Mesendoderm (in vitro differentiated cells): Measurements from ENCODE around the gene AOPEP.

Experiments used
- DNase-seq: peaks from one replicate; pipeline ENCODE4 v3.0.0; 2013
- H2AK5ac ChIP-seq: 2 replicates; pipeline ENCODE4 v1.6.1; 2013; ENCODE audit warnings: low read length, inconsistent platforms
- H2BK120ac ChIP-seq: 2 replicates; pipeline ENCODE4 v1.6.1; 2013; ENCODE audit warnings: low read depth, mild to moderate bottlenecking, low read length, moderate library complexity, mixed read lengths
- H2BK15ac ChIP-seq: replicated peaks from 2 replicates; pipeline ENCODE4 v1.6.1; 2013; ENCODE audit warnings: low read depth, mild to moderate bottlenecking, moderate library complexity
- H2BK5ac ChIP-seq: 2 replicates; pipeline ENCODE4 v1.6.1; 2013; ENCODE audit warnings: low read length, inconsistent platforms
- H3K18ac ChIP-seq: 2 replicates; pipeline ENCODE4 v1.6.1; 2013; ENCODE audit warnings: mild to moderate bottlenecking, low read length, mixed read lengths
- H3K23ac ChIP-seq: one replicate; pipeline ENCODE4 v1.6.1; 2013; ENCODE audit warnings: low read length
- H3K27ac ChIP-seq: 2 replicates; pipeline ENCODE4 v1.5.1; 2013; ENCODE audit warnings: low read depth, mild to moderate bottlenecking, inconsistent platforms, low read length, moderate library complexity
- H3K27me3 ChIP-seq: 2 replicates; pipeline ENCODE4 v1.6.1; 2013; ENCODE audit warnings: low read length, control low read depth, mild to moderate bottlenecking, inconsistent platforms; ENCODE audit not compliant: insufficient read depth, poor library complexity
- H3K36me3 ChIP-seq: 2 replicates; pipeline ENCODE4 v1.6.1; 2013; ENCODE audit warnings: low read length, inconsistent platforms; ENCODE audit not compliant: control insufficient read depth, insufficient read depth
- H3K4ac ChIP-seq: one replicate; pipeline ENCODE4 v1.6.1; 2013; ENCODE audit warnings: low read depth, mild to moderate bottlenecking, low read length, moderate library complexity
- H3K4me1 ChIP-seq: 2 replicates; pipeline ENCODE4 v1.6.1; 2013; ENCODE audit warnings: low read depth, low read length, inconsistent platforms; ENCODE audit not compliant: control insufficient read depth
- H3K4me2 ChIP-seq: 2 replicates; pipeline ENCODE4 v1.6.1; 2013; ENCODE audit warnings: low read length
- H3K4me3 ChIP-seq: 2 replicates; pipeline ENCODE4 v1.5.1; 2013; ENCODE audit warnings: mild to moderate bottlenecking, low read length
- H3K56ac ChIP-seq: one replicate; pipeline ENCODE4 v1.6.1; 2013; ENCODE audit warnings: low read length
- H3K79me1 ChIP-seq: 2 replicates; pipeline ENCODE4 v1.6.1; 2013; ENCODE audit warnings: low read length, inconsistent platforms
- H3K79me2 ChIP-seq: 2 replicates; pipeline ENCODE4 v1.6.1; 2013; ENCODE audit warnings: mild to moderate bottlenecking, low read length; ENCODE audit not compliant: control insufficient read depth, insufficient read depth
- H3K9ac ChIP-seq: 2 replicates; pipeline ENCODE4 v1.6.1; 2013; ENCODE audit warnings: low read length, inconsistent platforms
- H4K5ac ChIP-seq: one replicate; pipeline ENCODE4 v1.6.1; 2013; ENCODE audit warnings: low read length
- H4K8ac ChIP-seq: one replicate; pipeline ENCODE4 v1.6.1; 2013; ENCODE audit warnings: low read depth, mild to moderate bottlenecking, control low read depth, low read length, moderate library complexity
- WGBS: extraction: QIAGEN DNeasy Blood & Tissue Kit; methylation state at CpG from one replicate; pipeline ENCODE4 v1.1.7; 2013; ENCODE audit warnings: low lambda C conversion rate, missing lambda C conversion rate; ENCODE audit not compliant: insufficient coverage; ENCODE audit errors: extremely low coverage; 5-methylcytosine and 5-hydroxymethylcytosine counted together

AOPEP gene

GRCh38 chr9:95067897-95068296, 341.4 kb downstream of the AOPEP start:
- no peaks in the 10 kb centered on the region for H3K36me3 ChIP-seq
- no peak for DNase-seq

GRCh38 chr9:95070549-95071021, 344.1 kb downstream of the AOPEP start:
- WGBS = no CpG with 5 or more reads among the region's 8 CpGs
- H2BK5ac ChIP-seq = no peak overlapping the region
- no peaks in the 10 kb centered on the region for H3K36me3 ChIP-seq
- H3K4me1 ChIP-seq = no peaks in the 10 kb centered on the region
- no peak overlapping the region for H2BK120ac ChIP-seq
- no peak overlapping the region for H3K4ac ChIP-seq
- no peak overlapping the region for H3K4me2 ChIP-seq
- H3K18ac ChIP-seq = no peak overlapping the region
- no peak overlapping the region for H4K8ac ChIP-seq
- DNase-seq = peak; percentile 48
- H2AK5ac ChIP-seq = no peak overlapping the region
- no peak overlapping the region for H3K56ac ChIP-seq
- no peak overlapping the region for H3K9ac ChIP-seq
- H4K5ac ChIP-seq = no peak overlapping the region
- peaks cover 2% of the 10 kb centered on the region for H3K79me2 ChIP-seq
- H3K79me1 ChIP-seq = peaks cover 14% of the 10 kb centered on the region
- H3K23ac ChIP-seq = no peak overlapping the region
- no peak overlapping the region for H3K4me3 ChIP-seq
- no peaks in the 10 kb centered on the region for H3K27me3 ChIP-seq
- no peak overlapping the region for H2BK15ac ChIP-seq
- no peak overlapping the region for H3K27ac ChIP-seq

More at GRCh38 chr9:95067897-95068296, 341.4 kb downstream of the AOPEP start:
- no peak overlapping the region for H4K5ac ChIP-seq
- no peak overlapping the region for H2BK5ac ChIP-seq
- H3K4me2 ChIP-seq = no peak overlapping the region
- no peaks in the 10 kb centered on the region for H3K27me3 ChIP-seq
- H3K23ac ChIP-seq = no peak overlapping the region
- no peak overlapping the region for H4K8ac ChIP-seq
- H3K9ac ChIP-seq = no peak overlapping the region
- H3K27ac ChIP-seq = no peak overlapping the region
- H3K56ac ChIP-seq = no peak overlapping the region
- H3K4ac ChIP-seq = no peak overlapping the region
- H2BK15ac ChIP-seq = no peak overlapping the region
- H3K18ac ChIP-seq = no peak overlapping the region
- H2AK5ac ChIP-seq = no peak overlapping the region
- no peak overlapping the region for H2BK120ac ChIP-seq
- WGBS = no CpG with 5 or more reads among the region's 2 CpGs
- H3K4me3 ChIP-seq = no peak overlapping the region
- H3K79me2 ChIP-seq = no peaks in the 10 kb centered on the region
- peaks cover 9% of the 10 kb centered on the region for H3K79me1 ChIP-seq
- H3K4me1 ChIP-seq = no peaks in the 10 kb centered on the region

DNA sequence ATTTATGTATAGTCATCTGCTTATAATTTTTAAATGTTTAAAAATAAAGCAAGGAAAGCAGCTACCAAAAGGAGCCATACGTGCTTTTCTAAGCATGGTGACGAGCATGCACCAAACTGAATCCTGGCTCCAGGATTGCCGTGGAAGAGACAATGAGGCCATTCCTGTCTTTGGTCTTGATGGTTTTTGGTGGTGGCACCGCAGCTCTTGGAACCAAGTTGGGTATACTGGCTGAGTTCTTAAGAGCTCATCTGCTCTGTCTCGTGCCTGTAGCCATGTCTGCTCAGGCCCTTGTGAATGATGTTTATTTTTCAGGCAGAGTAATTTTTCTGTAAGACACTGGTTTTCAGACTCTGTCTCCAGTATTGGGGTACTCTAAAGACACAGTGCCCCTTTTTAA, 345.0 kb downstream of the AOPEP start:
- no peak overlapping the region for H3K4me3 ChIP-seq
- no peak overlapping the region for H3K18ac ChIP-seq
- no peaks in the 10 kb centered on the region for H3K27me3 ChIP-seq
- no peak overlapping the region for H3K9ac ChIP-seq
- H3K4ac ChIP-seq = no peak overlapping the region
- H3K4me1 ChIP-seq = no peaks in the 10 kb centered on the region
- WGBS = no CpG with 5 or more reads among the region's 5 CpGs
- no peak overlapping the region for H2BK5ac ChIP-seq
- H2AK5ac ChIP-seq = no peak overlapping the region
- H3K79me2 ChIP-seq = peaks cover 2% of the 10 kb centered on the region
- H4K5ac ChIP-seq = no peak overlapping the region
- H3K23ac ChIP-seq = no peak overlapping the region
- DNase-seq = no peak
- H3K27ac ChIP-seq = no peak overlapping the region
- H3K36me3 ChIP-seq = no peaks in the 10 kb centered on the region
- no peak overlapping the region for H4K8ac ChIP-seq
- H3K79me1 ChIP-seq = peaks cover 14% of the 10 kb centered on the region
- H3K4me2 ChIP-seq = no peak overlapping the region
- no peak overlapping the region for H2BK15ac ChIP-seq
- no peak overlapping the region for H3K56ac ChIP-seq
- H2BK120ac ChIP-seq = no peak overlapping the region

GRCh38 chr9:95071925-95072324, 345.4 kb downstream of the AOPEP start:
- H3K56ac ChIP-seq = no peak overlapping the region
- peaks cover 14% of the 10 kb centered on the region for H3K79me1 ChIP-seq
- no peak overlapping the region for H2AK5ac ChIP-seq
- DNase-seq = no peak
- H3K27me3 ChIP-seq = no peaks in the 10 kb centered on the region
- H4K8ac ChIP-seq = no peak overlapping the region
- H4K5ac ChIP-seq = no peak overlapping the region
- H2BK120ac ChIP-seq = no peak overlapping the region
- no peak overlapping the region for H3K18ac ChIP-seq
- H3K9ac ChIP-seq = no peak overlapping the region
- no peaks in the 10 kb centered on the region for H3K36me3 ChIP-seq
- peaks cover 3% of the 10 kb centered on the region for H3K4me1 ChIP-seq
- peaks cover 2% of the 10 kb centered on the region for H3K79me2 ChIP-seq
- no peak overlapping the region for H3K23ac ChIP-seq
- no peak overlapping the region for H2BK5ac ChIP-seq
- no peak overlapping the region for H3K4me3 ChIP-seq
- H3K4me2 ChIP-seq = no peak overlapping the region
- no CpG with 5 or more reads among the region's 5 CpGs for WGBS
- H3K4ac ChIP-seq = no peak overlapping the region
- H2BK15ac ChIP-seq = no peak overlapping the region
- no peak overlapping the region for H3K27ac ChIP-seq

- Histone ChIP-seq H3K27ac (no peak overlapping the region), H3K36me3 (no peaks in the 10 kb centered on the region)
Observed at GRCh38 chr9:95073042-95073607, 346.6 kb downstream of the AOPEP start.

DNA sequence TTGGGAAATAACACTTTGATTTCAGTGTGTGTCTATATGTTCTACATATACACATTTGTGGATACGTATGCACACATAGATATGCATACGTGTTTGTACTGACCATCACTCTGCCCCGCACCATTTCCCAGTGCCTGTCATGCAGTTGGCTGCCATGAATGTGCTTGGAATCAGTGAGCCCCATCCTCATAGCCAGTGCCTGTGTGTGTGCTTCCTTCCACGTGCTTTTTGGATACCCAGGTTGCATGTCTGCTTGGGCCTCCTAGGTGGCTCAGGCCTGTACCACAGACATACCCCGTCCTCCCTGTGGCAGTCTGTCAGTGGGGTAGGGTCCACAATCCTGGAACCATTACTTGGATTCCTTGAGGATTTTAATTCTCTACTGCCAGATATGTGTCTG, 347.4 kb downstream of the AOPEP start:
- WGBS = no CpG with 5 or more reads among the region's 5 CpGs
- Histone ChIP-seq H3K36me3 (no peaks in the 10 kb centered on the region), H4K8ac (no peak overlapping the region)

More at GRCh38 chr9:95073042-95073607, 346.6 kb downstream of the AOPEP start:
- Histone ChIP-seq H3K27me3 (no peaks in the 10 kb centered on the region), H3K79me1 (peaks cover 12% of the 10 kb centered on the region), H3K79me2 (peaks cover 2% of the 10 kb centered on the region), H3K4me3 (no peak overlapping the region), H4K5ac (no peak overlapping the region), H3K18ac (no peak overlapping the region), H2BK15ac (no peak overlapping the region), H3K4ac (no peak overlapping the region), H3K23ac (no peak overlapping the region), H2BK5ac (no peak overlapping the region), H3K4me2 (no peak overlapping the region), H3K9ac (no peak overlapping the region), H3K56ac (no peak overlapping the region), H2AK5ac (no peak overlapping the region), H3K4me1 (peaks cover 10% of the 10 kb centered on the region), H2BK120ac (no peak overlapping the region), H4K8ac (no peak overlapping the region)
- DNase-seq = peak; percentile 78
- no CpG with 5 or more reads among the region's 18 CpGs for WGBS

More for the DNA sequence above, 347.4 kb downstream of the AOPEP start:
- H3K27ac ChIP-seq = no peak overlapping the region
- H3K4me3 ChIP-seq = no peak overlapping the region
- peaks cover 15% of the 10 kb centered on the region for H3K4me1 ChIP-seq
- no peak overlapping the region for H2BK15ac ChIP-seq
- H2BK120ac ChIP-seq = no peak overlapping the region
- H3K56ac ChIP-seq = no peak overlapping the region
- no peaks in the 10 kb centered on the region for H3K27me3 ChIP-seq
- no peak for DNase-seq
- no peak overlapping the region for H3K18ac ChIP-seq
- no peak overlapping the region for H2AK5ac ChIP-seq
- H2BK5ac ChIP-seq = no peak overlapping the region
- no peak overlapping the region for H3K4me2 ChIP-seq
- H3K9ac ChIP-seq = no peak overlapping the region
- peaks cover 4% of the 10 kb centered on the region for H3K79me2 ChIP-seq
- no peak overlapping the region for H3K4ac ChIP-seq
- H3K23ac ChIP-seq = no peak overlapping the region
- H3K79me1 ChIP-seq = peaks cover 15% of the 10 kb centered on the region
- H4K5ac ChIP-seq = no peak overlapping the region
